Astrocyte (in vitro differentiated cells and primary cell): ENCODE data around the gene ZNF407. TPM values are rescaled to one million over a fixed set of nuclear protein-coding genes. Genes with fewer than 3 reads are reported as not detected.

ENCODE experiments used
- DNase-seq: peaks from one replicate; pipeline ENCODE4 v3.0.0-alpha.2; 2010; ENCODE audit warnings: low read depth
- FAIRE-seq: peaks from 2 replicates; lab custom pipeline; 2011; peaks lifted over from hg19 to GRCh38; lab: Jason Lieb, UNC
- H2AFZ ChIP-seq: 2 replicates; pipeline ENCODE4 v1.6.0; 2012; ENCODE audit warnings: low read depth, low read length, inconsistent platforms
- H3K27ac ChIP-seq: 2 replicates; pipeline ENCODE4 v1.5.1; 2011; ENCODE audit warnings: low read depth, low read length, inconsistent platforms
- H3K27me3 ChIP-seq: 2 replicates; pipeline ENCODE4 v1.6.0; 2011; ENCODE audit warnings: low read length, inconsistent platforms; ENCODE audit not compliant: insufficient read depth
- H3K36me3 ChIP-seq: 2 replicates; pipeline ENCODE4 v1.5.1; 2011; ENCODE audit warnings: low read length, inconsistent platforms; ENCODE audit not compliant: insufficient read depth
- H3K4me1 ChIP-seq: 2 replicates; pipeline ENCODE4 v1.5.1; 2011; ENCODE audit warnings: low read length, inconsistent platforms; ENCODE audit not compliant: insufficient read depth
- H3K4me2 ChIP-seq: 2 replicates; pipeline ENCODE4 v1.6.0; 2012; ENCODE audit warnings: low read length, inconsistent platforms
- H3K4me3 ChIP-seq: 2 replicates; pipeline ENCODE4 v1.5.1; 2011; ENCODE audit warnings: low read depth, mild to moderate bottlenecking, low read length, inconsistent platforms; ENCODE audit not compliant: insufficient read depth
- H3K79me2 ChIP-seq: 2 replicates; pipeline ENCODE4 v1.6.0; 2012; ENCODE audit warnings: mild to moderate bottlenecking, low read length, inconsistent platforms; ENCODE audit not compliant: insufficient read depth
- H3K9ac ChIP-seq: 2 replicates; pipeline ENCODE4 v1.6.0; 2012; ENCODE audit warnings: mild to moderate bottlenecking, low read length, inconsistent platforms
- H3K9me3 ChIP-seq: 2 replicates; pipeline ENCODE4 v1.5.1; 2012; ENCODE audit warnings: low read depth, mild to moderate bottlenecking, low read length, inconsistent platforms; ENCODE audit not compliant: insufficient read depth
- H4K20me1 ChIP-seq: 2 replicates; pipeline ENCODE4 v1.6.0; 2012; ENCODE audit warnings: low read length, inconsistent platforms; ENCODE audit not compliant: insufficient read depth
- H3K27ac Mint-ChIP-seq: one replicate; pipeline ENCODE4 v1.8.0; 2021; ENCODE audit warnings: mild to moderate bottlenecking, mixed read lengths; ENCODE audit not compliant: unreplicated experiment
- H3K27me3 Mint-ChIP-seq: one replicate; pipeline ENCODE4 v1.8.0; 2021; ENCODE audit warnings: low read depth, mixed read lengths; ENCODE audit not compliant: unreplicated experiment
- H3K36me3 Mint-ChIP-seq: one replicate; pipeline ENCODE4 v1.8.0; 2021; ENCODE audit warnings: low read depth, mixed read lengths; ENCODE audit not compliant: unreplicated experiment
- H3K4me1 Mint-ChIP-seq: one replicate; pipeline ENCODE4 v1.8.0; 2021; ENCODE audit warnings: low read depth, mixed read lengths; ENCODE audit not compliant: unreplicated experiment
- H3K4me3 Mint-ChIP-seq: one replicate; pipeline ENCODE4 v1.8.0; 2021; ENCODE audit warnings: mild to moderate bottlenecking, moderate library complexity, mixed read lengths; ENCODE audit not compliant: unreplicated experiment
- H3K9me3 Mint-ChIP-seq: one replicate; pipeline ENCODE4 v1.8.0; 2021; ENCODE audit warnings: mild to moderate bottlenecking, mixed read lengths; ENCODE audit not compliant: unreplicated experiment
- CTCF ChIP-seq: IDR thresholded peaks from 2 replicates; pipeline ENCODE4 v1.5.1; 2011; ENCODE audit warnings: low read depth, mild to moderate bottlenecking, inconsistent platforms, low read length, moderate library complexity; ENCODE audit not compliant: insufficient read depth
- EZH2 ChIP-seq: IDR thresholded peaks from 2 replicates; pipeline ENCODE4 v1.6.1; 2012; ENCODE audit warnings: mild to moderate bottlenecking, low read length, inconsistent platforms; ENCODE audit not compliant: insufficient read depth
- total RNA-seq: library from RNA; stranded (reverse); gene quantifications from 2 replicates; pipeline ENCODE4 v1.2.1, GENCODE V29; 2021

Gene ZNF407
- total RNA-seq, 1 donor from 2014 or later: 13.8 TPM

GRCh38 chr18:74928194-74928968, 330.7 kb downstream of the ZNF407 start:
- no peak overlapping the region for H3K4me2 ChIP-seq
- no peaks in the 10 kb centered on the region for H3K4me1 ChIP-seq
- no peaks in the 10 kb centered on the region for H3K9me3 ChIP-seq
- Mint-ChIP-seq H3K4me1 (peaks cover 5% of the 10 kb centered on the region), H3K36me3 (no peaks in the 10 kb centered on the region), H3K4me3 (no peak overlapping the region), H3K27ac (no peak overlapping the region), H3K9me3 (no peaks in the 10 kb centered on the region), H3K27me3 (no peaks in the 10 kb centered on the region)
- no peaks in the 10 kb centered on the region for H4K20me1 ChIP-seq
- H2AFZ ChIP-seq: no peak overlapping the region
- no peaks in the 10 kb centered on the region for H3K79me2 ChIP-seq
- no peak for TF ChIP-seq CTCF
- TF ChIP-seq EZH2: no peak
- H3K36me3 ChIP-seq: no peaks in the 10 kb centered on the region
- H3K4me3 ChIP-seq: no peak overlapping the region
- no peak for DNase-seq
- H3K9ac ChIP-seq: no peak overlapping the region
- no peak overlapping the region for H3K27ac ChIP-seq
- no peak for FAIRE-seq
- H3K27me3 ChIP-seq: no peaks in the 10 kb centered on the region

- H3K27me3 Mint-ChIP-seq: no peaks in the 10 kb centered on the region
- no peak overlapping the region for H3K27ac Mint-ChIP-seq
- H3K36me3 Mint-ChIP-seq: no peaks in the 10 kb centered on the region
- Histone ChIP-seq H3K27me3 (no peaks in the 10 kb centered on the region), H3K4me3 (no peak overlapping the region), H3K9ac (no peak overlapping the region), H3K36me3 (no peaks in the 10 kb centered on the region), H3K9me3 (no peaks in the 10 kb centered on the region), H3K4me2 (no peak overlapping the region), H3K27ac (no peak overlapping the region), H3K79me2 (no peaks in the 10 kb centered on the region), H4K20me1 (no peaks in the 10 kb centered on the region), H2AFZ (no peak overlapping the region), H3K4me1 (no peaks in the 10 kb centered on the region)
- DNase-seq (no peak), FAIRE-seq (no peak)
- no peaks in the 10 kb centered on the region for H3K9me3 Mint-ChIP-seq
- no peak overlapping the region for H3K4me3 Mint-ChIP-seq
- peaks cover 5% of the 10 kb centered on the region for H3K4me1 Mint-ChIP-seq
- TF ChIP-seq CTCF (no peak), EZH2 (no peak)
Measured at GRCh38 chr18:74929110-74929509, 331.4 kb downstream of the ZNF407 start.

GRCh38 chr18:74930616-74931015, 332.9 kb downstream of the ZNF407 start:
- Mint-ChIP-seq H3K36me3 (no peaks in the 10 kb centered on the region), H3K4me1 (peaks cover 5% of the 10 kb centered on the region), H3K27ac (no peak overlapping the region), H3K9me3 (no peaks in the 10 kb centered on the region), H3K4me3 (no peak overlapping the region), H3K27me3 (no peaks in the 10 kb centered on the region)
- no peak for FAIRE-seq
- no peaks in the 10 kb centered on the region for H3K27me3 ChIP-seq
- DNase-seq: peak; percentile 30
- no peak overlapping the region for H3K9ac ChIP-seq
- H3K4me3 ChIP-seq: no peak overlapping the region
- no peaks in the 10 kb centered on the region for H3K79me2 ChIP-seq
- H3K4me1 ChIP-seq: no peaks in the 10 kb centered on the region
- H3K9me3 ChIP-seq: no peaks in the 10 kb centered on the region
- no peak overlapping the region for H3K4me2 ChIP-seq
- no peak overlapping the region for H3K27ac ChIP-seq
- TF ChIP-seq EZH2 (no peak), CTCF (no peak)
- H4K20me1 ChIP-seq: no peaks in the 10 kb centered on the region
- no peak overlapping the region for H2AFZ ChIP-seq
- no peaks in the 10 kb centered on the region for H3K36me3 ChIP-seq
